HG02981 (cell line): Measurements from ENCODE around the gene ARMH3.

Experiments
- ATAC-seq: cut with Tn5 transposase; IDR thresholded peaks from one replicate; pipeline ENCODE4 v1.9.1; 2021; ENCODE audit warnings: mild to moderate bottlenecking, moderate library complexity; ENCODE audit not compliant: unreplicated experiment

The ARMH3 gene

DNA sequence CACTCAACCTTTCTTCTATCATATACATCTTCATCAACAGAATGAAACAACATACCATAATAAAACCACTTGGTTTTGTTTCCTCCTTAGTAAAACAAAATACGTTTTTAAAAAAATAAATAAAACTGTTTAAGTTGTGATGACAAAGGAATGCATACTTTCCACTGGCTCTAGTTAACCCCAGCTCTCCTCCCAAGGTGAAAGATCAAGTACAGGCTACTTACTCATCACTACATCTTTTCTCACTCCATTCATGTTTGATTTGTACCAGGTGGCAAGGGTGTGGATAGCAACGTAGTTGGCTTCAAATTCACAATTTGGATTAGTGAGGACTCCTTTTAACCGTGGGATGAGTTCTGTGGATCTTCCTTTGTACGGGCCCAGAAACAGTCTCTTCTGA, 252.5 kb downstream of the ARMH3 start:
- no peak for ATAC-seq

DNA sequence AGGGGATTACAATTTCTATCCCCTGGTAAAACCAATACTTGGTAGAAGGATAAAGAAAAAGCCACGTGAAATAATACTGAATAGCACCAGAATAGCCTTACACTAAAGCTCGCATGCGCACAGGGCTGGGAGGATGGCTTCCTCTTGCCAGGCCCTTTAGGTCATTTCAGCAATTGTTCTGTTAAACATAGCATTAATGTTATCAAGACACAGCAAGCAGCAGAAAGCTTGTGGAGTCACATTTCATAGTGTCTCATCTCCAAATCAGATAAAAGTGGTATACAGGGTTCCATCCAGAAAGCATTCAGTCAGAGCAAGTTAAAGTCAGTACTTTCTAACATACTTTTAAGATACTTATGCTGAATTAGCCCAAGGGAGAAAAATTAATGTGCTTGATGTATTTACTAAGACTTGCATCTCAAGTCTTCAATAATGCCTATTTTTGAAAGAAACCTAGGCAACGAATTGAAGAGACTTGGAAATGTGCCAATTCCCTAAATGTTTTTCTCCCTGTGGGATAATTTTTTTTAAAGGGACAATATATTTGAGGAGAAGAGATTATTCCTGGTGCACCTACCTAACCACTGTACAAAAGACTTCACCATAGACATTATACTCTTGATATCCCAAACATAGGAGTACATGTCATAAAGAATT, 258.4 kb downstream of the ARMH3 start:
- ATAC-seq: no peak
